PFSK-1 (cell line): ENCODE measurements around the gene GABBR2.

ENCODE experiments used
- FOXP2 ChIP-seq: optimal IDR thresholded peaks from 2 replicates; pipeline ENCODE3; 2011; ENCODE audit warnings: borderline replicate concordance, control low read depth, inconsistent platforms; ENCODE audit not compliant: insufficient read depth; ENCODE audit errors: extremely low read length, extremely low read depth
- POLR2AphosphoS5 ChIP-seq: IDR thresholded peaks from 2 replicates; pipeline ENCODE4 v1.6.1; 2012; ENCODE audit warnings: low read depth, mild to moderate bottlenecking, control low read depth, low read length, moderate library complexity
- REST ChIP-seq, 2 experiments: IDR thresholded peaks; 2 replicates each; pipeline versions ENCODE4 v1.6.1 to v1.8.0; 2011 to 2012; ENCODE audit warnings: low read depth in 2 of 2, low read length in 2 of 2, control low read depth in 1 of 2, inconsistent platforms in 1 of 2, mild to moderate bottlenecking in 1 of 2, moderate library complexity in 1 of 2; ENCODE audit not compliant: insufficient read depth in 1 of 2
- SIN3A ChIP-seq: IDR thresholded peaks from 2 replicates; pipeline ENCODE4 v1.6.1; 2012; ENCODE audit warnings: mild to moderate bottlenecking, low read length, moderate library complexity, borderline replicate concordance; ENCODE audit not compliant: insufficient read depth
- TAF1 ChIP-seq: IDR thresholded peaks from 2 replicates; pipeline ENCODE4 v1.6.1; 2012; ENCODE audit warnings: low read length, control low read depth, borderline replicate concordance; ENCODE audit not compliant: insufficient read depth

DNA sequence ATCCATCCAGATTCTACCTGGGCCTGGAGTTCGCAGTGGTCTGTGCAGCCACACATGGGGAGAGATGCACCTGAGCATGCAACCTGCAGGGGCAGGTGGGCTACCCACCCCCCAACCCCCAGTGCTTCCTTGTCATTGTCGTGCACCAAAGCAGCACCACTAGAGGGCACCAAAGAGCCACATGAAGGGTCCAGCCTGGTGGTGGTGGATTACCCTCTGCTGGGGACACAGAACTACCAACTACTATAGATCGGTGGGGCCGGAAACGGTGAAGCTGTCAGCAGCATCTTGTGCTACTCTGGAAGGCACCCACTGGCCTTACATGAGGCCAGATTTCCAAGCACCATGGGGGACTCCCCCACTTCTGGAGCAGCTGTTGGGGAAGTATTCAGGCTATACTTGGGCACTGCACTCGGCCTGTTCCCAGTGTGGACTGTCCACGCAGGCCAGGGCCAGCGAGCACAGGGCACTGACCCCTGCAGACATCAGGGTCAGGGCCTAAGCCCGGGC lies 393.1 kb downstream of the GABBR2 start:
- TF ChIP-seq SIN3A: no peak
- TF ChIP-seq POLR2AphosphoS5: no peak
- no peak for TF ChIP-seq TAF1
- no peak for TF ChIP-seq REST (IDR thresholded peaks at IDR 0.05; ENCODE audit: insufficient read depth in 1 of 2, low read depth in 2 of 2, low read length in 2 of 2)
- peak; percentile 17 for TF ChIP-seq FOXP2
